Measurements from ENCODE around the gene NKX2-4.

DNA sequence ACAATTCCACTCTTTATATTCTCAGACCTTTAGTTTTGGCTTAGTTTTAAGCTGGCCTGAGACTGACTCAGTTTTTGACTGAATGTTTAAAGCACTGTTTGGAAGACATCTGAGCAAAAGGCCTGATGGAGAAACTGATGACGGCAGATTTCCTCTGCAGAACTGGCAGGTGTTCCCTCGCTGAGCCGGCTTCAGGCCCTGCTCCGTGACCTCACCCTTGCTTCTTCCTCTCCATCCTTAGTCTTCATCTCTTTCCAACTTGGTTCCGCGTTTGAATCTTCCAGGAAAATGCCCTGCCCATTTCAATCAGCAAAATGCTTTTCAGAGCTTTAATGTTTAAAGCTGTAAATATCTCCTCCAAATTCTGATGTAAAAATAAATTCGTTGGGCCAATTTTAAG is 6.6 kb downstream of the NKX2-4 start:
- TF ChIP-seq TEAD4 (IDR thresholded peaks at IDR 0.05; ENCODE audit: borderline replicate concordance, insufficient read depth), result no peak
- no peak for TF ChIP-seq NFIC (IDR thresholded peaks at IDR 0.05; ENCODE audit: borderline replicate concordance)
- TF ChIP-seq, protein P1, sequence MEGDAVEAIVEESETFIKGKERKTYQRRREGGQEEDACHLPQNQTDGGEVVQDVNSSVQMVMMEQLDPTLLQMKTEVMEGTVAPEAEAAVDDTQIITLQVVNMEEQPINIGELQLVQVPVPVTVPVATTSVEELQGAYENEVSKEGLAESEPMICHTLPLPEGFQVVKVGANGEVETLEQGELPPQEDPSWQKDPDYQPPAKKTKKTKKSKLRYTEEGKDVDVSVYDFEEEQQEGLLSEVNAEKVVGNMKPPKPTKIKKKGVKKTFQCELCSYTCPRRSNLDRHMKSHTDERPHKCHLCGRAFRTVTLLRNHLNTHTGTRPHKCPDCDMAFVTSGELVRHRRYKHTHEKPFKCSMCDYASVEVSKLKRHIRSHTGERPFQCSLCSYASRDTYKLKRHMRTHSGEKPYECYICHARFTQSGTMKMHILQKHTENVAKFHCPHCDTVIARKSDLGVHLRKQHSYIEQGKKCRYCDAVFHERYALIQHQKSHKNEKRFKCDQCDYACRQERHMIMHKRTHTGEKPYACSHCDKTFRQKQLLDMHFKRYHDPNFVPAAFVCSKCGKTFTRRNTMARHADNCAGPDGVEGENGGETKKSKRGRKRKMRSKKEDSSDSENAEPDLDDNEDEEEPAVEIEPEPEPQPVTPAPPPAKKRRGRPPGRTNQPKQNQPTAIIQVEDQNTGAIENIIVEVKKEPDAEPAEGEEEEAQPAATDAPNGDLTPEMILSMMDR (IDR thresholded peaks at IDR 0.05), result no peak
- TF ChIP-seq ELF1 (IDR thresholded peaks at IDR 0.05), result no peak
- TF ChIP-seq, protein P2, sequence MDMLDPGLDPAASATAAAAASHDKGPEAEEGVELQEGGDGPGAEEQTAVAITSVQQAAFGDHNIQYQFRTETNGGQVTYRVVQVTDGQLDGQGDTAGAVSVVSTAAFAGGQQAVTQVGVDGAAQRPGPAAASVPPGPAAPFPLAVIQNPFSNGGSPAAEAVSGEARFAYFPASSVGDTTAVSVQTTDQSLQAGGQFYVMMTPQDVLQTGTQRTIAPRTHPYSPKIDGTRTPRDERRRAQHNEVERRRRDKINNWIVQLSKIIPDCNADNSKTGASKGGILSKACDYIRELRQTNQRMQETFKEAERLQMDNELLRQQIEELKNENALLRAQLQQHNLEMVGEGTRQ (IDR thresholded peaks at IDR 0.05; ENCODE audit: borderline replicate concordance, low read depth, low read length), result no peak
- TF ChIP-seq FOXM1 (IDR thresholded peaks at IDR 0.05; ENCODE audit: low read depth), result no peak
- no peak for TF ChIP-seq EP300 (IDR thresholded peaks at IDR 0.05; ENCODE audit: borderline replicate concordance in 1 of 2, low read depth in 1 of 2, low read length in 1 of 2)
